H1 (cell line): ENCODE measurements around the gene CUL1. TPM values are rescaled to one million over a fixed set of nuclear protein-coding genes. Genes with fewer than 3 reads are reported as not detected.

Source experiments
- CTCF ChIA-PET: fragments of 300-600 bp; sonication (Branson Sonifier 250); formaldehyde crosslinking; loops from one replicate; lab custom pipeline; 2021; ENCODE audit not compliant: partially characterized antibody; lab: Charles Lee
- POLR2A ChIA-PET: fragments of 300-600 bp; sonication (Branson Sonifier 250); formaldehyde crosslinking; loops from one replicate; lab custom pipeline; 2021; ENCODE audit warnings: inconsistent platforms; ENCODE audit not compliant: partially characterized antibody; lab: Charles Lee
- DNase-seq, 2 experiments: peaks; one replicate each; pipeline versions ENCODE4 v3.0.0 to v3.0.0-alpha.2; 2010 to 2022; ENCODE audit warnings: low spot score in 2 of 2, low read depth in 1 of 2, mixed read lengths in 1 of 2
- FAIRE-seq: peaks from 2 replicates; lab custom pipeline; 2011; peaks lifted over from hg19 to GRCh38; lab: Jason Lieb, UNC
- H2AFZ ChIP-seq: 2 replicates; pipeline ENCODE4 v1.8.1; 2012; ENCODE audit warnings: low read length, inconsistent platforms
- H2AK5ac ChIP-seq: 2 replicates; pipeline ENCODE4 v1.6.1; 2013; ENCODE audit warnings: low read depth, low read length
- H2BK120ac ChIP-seq: replicated peaks from 2 replicates; pipeline ENCODE3; 2013; ENCODE audit warnings: low read depth, low read length, inconsistent platforms
- H2BK12ac ChIP-seq: 2 replicates; pipeline ENCODE4 v1.6.1; 2013; ENCODE audit warnings: low read depth, low read length
- H2BK15ac ChIP-seq: 2 replicates; pipeline ENCODE4 v1.6.1; 2013; ENCODE audit warnings: low read length
- H2BK20ac ChIP-seq: 2 replicates; pipeline ENCODE4 v1.6.1; 2013; ENCODE audit warnings: low read length
- H2BK5ac ChIP-seq: 2 replicates; pipeline ENCODE4 v1.6.1; 2013; ENCODE audit warnings: low read depth, low read length
- H3K14ac ChIP-seq: 2 replicates; pipeline ENCODE4 v1.6.1; 2013; ENCODE audit warnings: inconsistent platforms; ENCODE audit not compliant: insufficient read length
- H3K18ac ChIP-seq: 2 replicates; pipeline ENCODE4 v1.6.1; 2013; ENCODE audit warnings: low read length; ENCODE audit errors: extremely low read depth
- H3K23ac ChIP-seq: 2 replicates; pipeline ENCODE4 v1.6.1; 2013; ENCODE audit warnings: inconsistent platforms; ENCODE audit not compliant: insufficient read length
- H3K23me2 ChIP-seq: 2 replicates; pipeline ENCODE4 v1.6.1; 2013; ENCODE audit warnings: low read depth, low read length
- H3K27ac ChIP-seq: 2 replicates; pipeline ENCODE4 v1.6.1; 2011; ENCODE audit warnings: low read depth, low read length, inconsistent platforms
- H3K27me3 ChIP-seq, 4 experiments: replicated peaks in 1 of 4; 1 replicate in 1 of 4; 2 replicates in 3 of 4; pipeline versions ENCODE4 v1.6.1 to v1.8.1; 2011 to 2013; ENCODE audit warnings: low read length in 3 of 4, mild to moderate bottlenecking in 3 of 4, inconsistent platforms in 2 of 4, mixed read lengths in 2 of 4, moderate library complexity in 1 of 4; ENCODE audit not compliant: control insufficient read depth in 3 of 4, insufficient read depth in 3 of 4; ENCODE audit errors: extremely low read depth in 1 of 4
- H3K36me3 ChIP-seq, 4 experiments: 2 replicates each; pipeline versions ENCODE4 v1.6.1 to v1.8.1; 2011 to 2013; ENCODE audit warnings: mild to moderate bottlenecking in 4 of 4, low read length in 3 of 4, moderate library complexity in 2 of 4, control low read depth in 1 of 4, inconsistent platforms in 1 of 4; ENCODE audit not compliant: insufficient read depth in 4 of 4, control insufficient read depth in 2 of 4
- H3K4ac ChIP-seq: replicated peaks from 2 replicates; pipeline ENCODE3; 2013; ENCODE audit warnings: low read length, low read depth, mixed read lengths, inconsistent platforms; ENCODE audit not compliant: insufficient read length
- H3K4me1 ChIP-seq, 4 experiments: replicated peaks in 1 of 4; 1 replicate in 1 of 4; 2 replicates in 3 of 4; pipeline versions ENCODE4 v1.6.1 to v1.8.1; 2011 to 2013; ENCODE audit warnings: low read length in 3 of 4, inconsistent platforms in 2 of 4, mixed read lengths in 1 of 4; ENCODE audit not compliant: insufficient read depth in 4 of 4, control insufficient read depth in 3 of 4
- H3K4me2 ChIP-seq, 2 experiments: 2 replicates each; pipeline versions ENCODE4 v1.6.1 to v1.8.1; 2011 to 2013; ENCODE audit warnings: low read depth in 2 of 2, low read length in 2 of 2, control low read depth in 1 of 2, inconsistent platforms in 1 of 2, mild to moderate bottlenecking in 1 of 2; ENCODE audit not compliant: insufficient read depth in 1 of 2
- H3K4me3 ChIP-seq, 4 experiments: fragments of 200-600, 300-600 bp in 1 of 4; sonication (generic), shearing (Covaris generic), sonication (Bioruptor Twin) in 1 of 4; 2 replicates each; pipeline versions ENCODE4 v1.5.1 to v1.8.1; 2011 to 2016; ENCODE audit warnings: low read length in 4 of 4, low read depth in 3 of 4, control low read depth in 2 of 4, inconsistent platforms in 2 of 4, mild to moderate bottlenecking in 2 of 4, mixed read lengths in 1 of 4, moderate library complexity in 1 of 4; ENCODE audit not compliant: insufficient read depth in 2 of 4; ENCODE audit errors: extremely low read depth in 1 of 4
- H3K56ac ChIP-seq: replicated peaks from 2 replicates; pipeline ENCODE3; 2013; ENCODE audit warnings: low read depth, mild to moderate bottlenecking, mixed read lengths, low read length, inconsistent platforms; ENCODE audit not compliant: insufficient read length
- H3K79me1 ChIP-seq: 2 replicates; pipeline ENCODE4 v1.6.1; 2013; ENCODE audit warnings: low read depth, low read length, control low read depth
- H3K79me2 ChIP-seq, 2 experiments: 2 replicates each; pipeline versions ENCODE4 v1.6.1 to v1.8.1; 2012 to 2013; ENCODE audit warnings: low read length in 2 of 2, mild to moderate bottlenecking in 2 of 2, inconsistent platforms in 1 of 2; ENCODE audit not compliant: insufficient read depth in 2 of 2, control insufficient read depth in 1 of 2
- H3K9ac ChIP-seq, 4 experiments: replicated peaks in 1 of 4; 1 replicate in 1 of 4; 2 replicates in 3 of 4; pipeline versions ENCODE4 v1.6.1 to v1.8.1; 2011 to 2013; ENCODE audit warnings: low read depth in 3 of 4, low read length in 3 of 4, control low read depth in 2 of 4, mild to moderate bottlenecking in 2 of 4, moderate library complexity in 2 of 4, inconsistent platforms in 1 of 4; ENCODE audit errors: extremely low read depth in 1 of 4
- H3K9me3 ChIP-seq, 2 experiments: 2 replicates each; pipeline versions ENCODE4 v1.6.1 to v1.8.1; 2012 to 2013; ENCODE audit warnings: mild to moderate bottlenecking in 2 of 2, moderate library complexity in 2 of 2, control low read depth in 1 of 2, inconsistent platforms in 1 of 2, low read depth in 1 of 2, low read length in 1 of 2, mixed read lengths in 1 of 2; ENCODE audit not compliant: insufficient read depth in 2 of 2
- H4K20me1 ChIP-seq, 2 experiments: replicated peaks in 1 of 2; 2 replicates each; pipeline versions ENCODE3 to v1.8.1; 2011 to 2013; ENCODE audit warnings: inconsistent platforms in 2 of 2, low read length in 2 of 2, mild to moderate bottlenecking in 1 of 2; ENCODE audit not compliant: insufficient read depth in 2 of 2, control insufficient read depth in 1 of 2
- H4K5ac ChIP-seq: 2 replicates; pipeline ENCODE4 v1.6.1; 2013; ENCODE audit warnings: low read length, low read depth, mixed read lengths, inconsistent platforms; ENCODE audit not compliant: insufficient read length
- H4K8ac ChIP-seq: 2 replicates; pipeline ENCODE4 v1.8.0; 2013; ENCODE audit warnings: mild to moderate bottlenecking, moderate library complexity, low read length, inconsistent platforms; ENCODE audit not compliant: insufficient read depth; ENCODE audit errors: extremely low read depth
- H4K91ac ChIP-seq: replicated peaks from 2 replicates; pipeline ENCODE3; 2013; ENCODE audit warnings: low read length, mixed read lengths, inconsistent platforms; ENCODE audit not compliant: insufficient read length
- CHD1 ChIP-seq: IDR thresholded peaks from 2 replicates; pipeline ENCODE4 v1.6.1; 2012; ENCODE audit warnings: low read depth, low read length, improper control_type of control experiment
- CREB1 ChIP-seq: IDR thresholded peaks from 2 replicates; pipeline ENCODE4 v1.6.1; 2012; ENCODE audit warnings: inconsistent platforms
- EP300 ChIP-seq, 2 experiments: IDR thresholded peaks; 1 replicate in 1 of 2; 2 replicates in 1 of 2; pipeline ENCODE4 v1.6.1; 2011 to 2012; ENCODE audit warnings: low read depth in 2 of 2, low read length in 2 of 2, mild to moderate bottlenecking in 2 of 2, borderline replicate concordance in 1 of 2, inconsistent platforms in 1 of 2, moderate library complexity in 1 of 2
- JUN ChIP-seq: IDR thresholded peaks from 2 replicates; pipeline ENCODE4 v1.6.1; 2011; ENCODE audit warnings: low read depth, mild to moderate bottlenecking, improper control_type of control experiment, low read length
- KDM1A ChIP-seq: fragments of 200-600, 300-600 bp; sonication (generic); IDR thresholded peaks from 2 replicates; pipeline ENCODE4 v1.7.1; 2016; ENCODE audit warnings: mild to moderate bottlenecking, low read length, borderline replicate concordance
- PHF8 ChIP-seq: fragments of 200-600 bp; sonication (generic); conservative IDR thresholded peaks from 2 replicates; pipeline ENCODE4 v1.7.1; 2012; ENCODE audit warnings: low read depth, mild to moderate bottlenecking, inconsistent platforms, low read length, moderate library complexity
- SP1 ChIP-seq: IDR thresholded peaks from 2 replicates; pipeline ENCODE4 v1.6.1; 2011; ENCODE audit warnings: low read depth, low read length
- SP2 ChIP-seq: IDR thresholded peaks from 2 replicates; pipeline ENCODE4 v1.6.1; 2012; ENCODE audit warnings: mild to moderate bottlenecking, low read length, inconsistent platforms
- TBP ChIP-seq: IDR thresholded peaks from 2 replicates; pipeline ENCODE4 v1.6.1; 2011; ENCODE audit warnings: low read depth, low read length, improper control_type of control experiment
- WGBS, 2 experiments: shearing (Covaris generic) in 1 of 2; methylation state at CpG; one replicate each; pipeline versions ENCODE4 v1.1.6 to v1.1.7; 2013 to 2015; ENCODE audit warnings: low lambda C conversion rate in 2 of 2, mixed read lengths in 2 of 2, inconsistent platforms in 1 of 2, low coverage in 1 of 2, missing lambda C conversion rate in 1 of 2; ENCODE audit not compliant: insufficient replicate concordance in 2 of 2, insufficient coverage in 1 of 2, insufficient read length in 1 of 2; ENCODE audit errors: extremely low coverage in 1 of 2, missing lambda C conversion rate in 1 of 2; 5-methylcytosine and 5-hydroxymethylcytosine counted together
- polyA plus RNA-seq, 7 experiments: library from polyadenylated mRNA; depleted of rRNA in 3 of 7; stranded (reverse) in 5 of 7; unstranded in 2 of 7; fragments of >200 nt in 5 of 7; fragments of 200-250 nt in 2 of 7; gene quantifications; 1 replicate in 5 of 7; 2 replicates in 1 of 7; 4 replicates in 1 of 7; pipeline versions ENCODE4 v1.2.1 to v1.2.3, GENCODE V29; 2011 to 2013; ENCODE audit warnings: missing spikeins in 2 of 7, mixed read lengths in 2 of 7
- total RNA-seq: library from RNA; stranded (reverse); fragmentation: NEBNext Ultra II Directional; extraction: Animal tissue kit (Norgen Biotek cat#: 25700); gene quantifications from 2 replicates; pipeline ENCODE4 v1.2.1, GENCODE V29; 2021
- TF ChIP-seq, protein P1 (sequence below): IDR thresholded peaks from 2 replicates; pipeline ENCODE4 v1.6.1; 2011; ENCODE audit warnings: low read length, improper control_type of control experiment
- TF ChIP-seq, protein P2 (sequence below): IDR thresholded peaks from 2 replicates; pipeline ENCODE4 v1.6.1; 2011; ENCODE audit warnings: low read depth, mild to moderate bottlenecking, low read length; ENCODE audit not compliant: insufficient read depth

The CUL1 gene
- total and polyA plus RNA-seq, 2 of the 8 experiments (the other 6 are each of a cell fraction or from before 2014, with no cell fraction given), result 33.0 to 77.3 TPM

DNA sequence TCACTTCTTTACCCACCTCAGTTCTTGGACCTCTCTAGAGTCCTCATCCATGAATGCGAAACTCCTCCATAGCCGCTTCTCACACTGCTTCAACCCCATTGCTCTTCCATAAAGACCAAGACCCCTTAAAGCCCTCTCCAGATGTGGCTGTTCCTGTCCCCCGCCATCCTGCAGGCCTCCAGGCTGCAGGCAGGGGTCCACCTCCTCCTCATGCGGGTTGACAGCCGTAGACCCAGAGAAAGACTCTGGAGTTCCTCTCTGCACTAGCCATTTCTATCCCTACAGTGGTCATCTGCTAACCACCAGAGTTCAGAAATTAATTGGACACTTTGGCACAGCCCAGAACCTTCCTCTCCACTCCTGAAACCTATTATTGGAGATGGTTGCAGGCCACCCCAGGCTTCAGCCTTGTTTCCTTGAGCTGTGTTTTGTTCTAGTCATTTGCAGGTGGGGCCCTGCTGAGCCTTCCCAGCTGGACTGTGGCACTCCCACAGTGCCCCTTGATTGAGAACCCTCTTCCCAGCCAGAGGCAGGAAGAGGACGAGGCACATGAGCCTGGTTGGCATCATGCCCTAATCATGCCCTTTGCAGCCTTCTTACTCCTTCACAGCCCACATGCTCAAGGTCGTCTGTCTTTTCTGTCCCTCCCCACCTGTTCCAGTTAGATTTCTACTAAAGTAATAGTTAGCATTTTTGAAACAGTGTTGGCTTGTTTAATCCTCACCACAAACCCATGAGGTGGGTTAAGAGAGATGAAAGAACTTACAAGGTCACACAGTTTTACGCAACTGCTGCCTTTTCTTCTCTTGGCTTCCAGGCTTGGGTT is 23.9 kb downstream of the CUL1 start:
- Histone ChIP-seq H3K4me2 (no peak overlapping the region; a peak in 1 of 4 replicates), H3K23ac (no peak overlapping the region), H2AK5ac (no peak overlapping the region), H3K4me1 (peaks cover 0 to 13% (median 9%) of the 10 kb centered on the region in 4 experiments; a peak in 2 of 7 replicates), H3K27ac (no peak overlapping the region), H4K8ac (no peak overlapping the region), H3K56ac (no peak overlapping the region), H2BK120ac (no peak overlapping the region), H3K9me3 (no peaks in the 10 kb centered on the region), H2BK12ac (no peak overlapping the region), H2BK5ac (no peak overlapping the region; the same call in 1 of the 2 replicates), H3K23me2 (no peaks in the 10 kb centered on the region), H3K27me3 (no peaks in the 10 kb centered on the region), H3K36me3 (no peaks in the 10 kb centered on the region), H4K91ac (no peak overlapping the region), H3K79me1 (peaks cover 11% of the 10 kb centered on the region), H3K79me2 (peaks cover 43 to 99% of the 10 kb centered on the region in 2 experiments), H4K5ac (no peak overlapping the region), H4K20me1 (peaks cover 14 to 31% of the 10 kb centered on the region in 2 experiments), H3K18ac (no peak overlapping the region), H3K4ac (no peak overlapping the region), H2AFZ (no peak overlapping the region), H2BK15ac (no peak overlapping the region), H2BK20ac (no peak overlapping the region), H3K14ac (no peak overlapping the region), H3K9ac (no peak overlapping the region), H3K4me3 (no peak overlapping the region)
- POLR2A ChIA-PET, result interaction anchor here (1.1 to 1.5 kb wide), 3 partner anchors 11 to 24 kb away, joined by 5 to 6 read pairs (median 5); partner anchors contain the start of gene CUL1
- no peak for FAIRE-seq
- WGBS, 2 experiments, result 89% methylated on average over 8 of the region's 8 CpGs; no CpG with 5 or more reads in 1 of the 2 experiments
- DNase-seq, result no peak
- CTCF ChIA-PET, result interaction anchor here (0.5 to 5.6 kb wide), 8 partner anchors 8 to 235 kb away, joined by 3 to 32 read pairs (median 5); no protein-coding TSS in a partner anchor
- TF ChIP-seq SP2, result no peak
- TF ChIP-seq, protein P1, sequence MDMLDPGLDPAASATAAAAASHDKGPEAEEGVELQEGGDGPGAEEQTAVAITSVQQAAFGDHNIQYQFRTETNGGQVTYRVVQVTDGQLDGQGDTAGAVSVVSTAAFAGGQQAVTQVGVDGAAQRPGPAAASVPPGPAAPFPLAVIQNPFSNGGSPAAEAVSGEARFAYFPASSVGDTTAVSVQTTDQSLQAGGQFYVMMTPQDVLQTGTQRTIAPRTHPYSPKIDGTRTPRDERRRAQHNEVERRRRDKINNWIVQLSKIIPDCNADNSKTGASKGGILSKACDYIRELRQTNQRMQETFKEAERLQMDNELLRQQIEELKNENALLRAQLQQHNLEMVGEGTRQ, result no peak
- no peak for TF ChIP-seq EP300 (IDR thresholded peaks at IDR 0.05; ENCODE audit: borderline replicate concordance in 1 of 2, low read depth in 2 of 2, low read length in 2 of 2)
- no peak for TF ChIP-seq JUN
- TF ChIP-seq CREB1, result no peak
- TF ChIP-seq, protein P2, sequence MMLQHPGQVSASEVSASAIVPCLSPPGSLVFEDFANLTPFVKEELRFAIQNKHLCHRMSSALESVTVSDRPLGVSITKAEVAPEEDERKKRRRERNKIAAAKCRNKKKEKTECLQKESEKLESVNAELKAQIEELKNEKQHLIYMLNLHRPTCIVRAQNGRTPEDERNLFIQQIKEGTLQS, result no peak
- no peak for TF ChIP-seq TBP
- TF ChIP-seq SP1, result no peak
- no peak for TF ChIP-seq KDM1A
- TF ChIP-seq CHD1, result no peak
- no peak for TF ChIP-seq PHF8
